H1 (cell line): ENCODE results near the gene RPL31. TPM values are rescaled to one million over a fixed set of nuclear protein-coding genes. Genes with fewer than 3 reads are reported as not detected.

ENCODE experiments used
- BRCA1 ChIP-seq: IDR thresholded peaks from 2 replicates; pipeline ENCODE4 v1.6.1; 2012; ENCODE audit warnings: low read depth, low read length, improper control_type of control experiment
- CBX8 ChIP-seq: fragments of 300-800, 300-1000 bp; sonication (generic); IDR thresholded peaks from 2 replicates; pipeline ENCODE4 v1.7.1; 2016; ENCODE audit warnings: low read depth, low read length, borderline replicate concordance
- CREB1 ChIP-seq: IDR thresholded peaks from 2 replicates; pipeline ENCODE4 v1.6.1; 2012; ENCODE audit warnings: inconsistent platforms
- GABPA ChIP-seq: IDR thresholded peaks from 2 replicates; pipeline ENCODE4 v1.6.1; 2011; ENCODE audit warnings: mild to moderate bottlenecking, low read length, moderate library complexity, borderline replicate concordance; ENCODE audit not compliant: insufficient read depth
- GTF2F1 ChIP-seq: IDR thresholded peaks from 2 replicates; pipeline ENCODE4 v1.6.1; 2012; ENCODE audit warnings: low read depth, low read length, improper control_type of control experiment, borderline replicate concordance
- KDM1A ChIP-seq: fragments of 200-600, 300-600 bp; sonication (generic); IDR thresholded peaks from 2 replicates; pipeline ENCODE4 v1.7.1; 2016; ENCODE audit warnings: mild to moderate bottlenecking, low read length, borderline replicate concordance
- KDM4A ChIP-seq: IDR thresholded peaks from one replicate; pipeline ENCODE4 v1.7.1; 2012; ENCODE audit warnings: low read depth, mild to moderate bottlenecking, moderate library complexity, low read length, inconsistent platforms; ENCODE audit not compliant: severe bottlenecking
- KDM5A ChIP-seq: fragments of 200-600 bp; IDR thresholded peaks from 2 replicates; pipeline ENCODE4 v1.7.1; 2012; ENCODE audit warnings: mild to moderate bottlenecking, low read length, inconsistent platforms, mixed read lengths
- RAD21 ChIP-seq, 2 experiments: IDR thresholded peaks in 1 of 2; conservative IDR thresholded peaks in 1 of 2; 2 replicates each; pipeline ENCODE4 v1.6.1; 2011; ENCODE audit warnings: low read depth in 2 of 2, low read length in 2 of 2, improper control_type of control experiment in 1 of 2, inconsistent platforms in 1 of 2, mild to moderate bottlenecking in 1 of 2, moderate library complexity in 1 of 2
- RXRA ChIP-seq: IDR thresholded peaks from 2 replicates; pipeline ENCODE4 v1.6.1; 2011; ENCODE audit warnings: low read depth, mild to moderate bottlenecking, low read length, moderate library complexity; ENCODE audit not compliant: insufficient read depth
- SIN3A ChIP-seq, 2 experiments: IDR thresholded peaks in 1 of 2; conservative IDR thresholded peaks in 1 of 2; 2 replicates each; pipeline ENCODE4 v1.6.1; 2011 to 2012; ENCODE audit warnings: low read length in 2 of 2, improper control_type of control experiment in 1 of 2, low read depth in 1 of 2, mild to moderate bottlenecking in 1 of 2
- SIRT6 ChIP-seq: IDR thresholded peaks from one replicate; pipeline ENCODE4 v1.7.1; 2012; ENCODE audit warnings: low read length, inconsistent platforms
- SP1 ChIP-seq: IDR thresholded peaks from 2 replicates; pipeline ENCODE4 v1.6.1; 2011; ENCODE audit warnings: low read depth, low read length
- TAF1 ChIP-seq: IDR thresholded peaks from 2 replicates; pipeline ENCODE4 v1.6.1; 2011; ENCODE audit warnings: mild to moderate bottlenecking, low read depth, low read length
- TAF7 ChIP-seq: optimal IDR thresholded peaks from 2 replicates; pipeline ENCODE3; 2011; ENCODE audit warnings: low read depth, mild to moderate bottlenecking, inconsistent platforms, low read length, moderate library complexity, borderline replicate concordance
- TCF12 ChIP-seq: IDR thresholded peaks from 2 replicates; pipeline ENCODE4 v1.6.1; 2011; ENCODE audit warnings: low read depth, mild to moderate bottlenecking, low read length
- TEAD4 ChIP-seq: IDR thresholded peaks from 2 replicates; pipeline ENCODE4 v1.6.1; 2012; ENCODE audit warnings: low read depth, low read length, inconsistent platforms, mixed read lengths
- YY1 ChIP-seq: IDR thresholded peaks from 2 replicates; pipeline ENCODE4 v1.6.1; 2011; ENCODE audit warnings: low read depth, mild to moderate bottlenecking, low read length
- polyA plus RNA-seq, 7 experiments: library from polyadenylated mRNA; depleted of rRNA in 3 of 7; stranded (reverse) in 5 of 7; unstranded in 2 of 7; fragments of >200 nt in 5 of 7; fragments of 200-250 nt in 2 of 7; gene quantifications; 1 replicate in 5 of 7; 2 replicates in 1 of 7; 4 replicates in 1 of 7; pipeline versions ENCODE4 v1.2.1 to v1.2.3, GENCODE V29; 2011 to 2013; ENCODE audit warnings: missing spikeins in 2 of 7, mixed read lengths in 2 of 7
- total RNA-seq: library from RNA; stranded (reverse); fragmentation: NEBNext Ultra II Directional; extraction: Animal tissue kit (Norgen Biotek cat#: 25700); gene quantifications from 2 replicates; pipeline ENCODE4 v1.2.1, GENCODE V29; 2021
- TF ChIP-seq, protein P1 (sequence below): IDR thresholded peaks from 2 replicates; pipeline ENCODE4 v1.6.1; 2011; ENCODE audit warnings: low read depth, mild to moderate bottlenecking, low read length; ENCODE audit not compliant: insufficient read depth
- TF ChIP-seq, protein P2 (sequence below), 3 experiments: IDR thresholded peaks; 1 replicate in 2 of 3; 2 replicates in 1 of 3; pipeline versions ENCODE4 v1.5.1 to v1.6.1; 2011; ENCODE audit warnings: low read length in 3 of 3, mild to moderate bottlenecking in 3 of 3, inconsistent platforms in 2 of 3, low read depth in 1 of 3, moderate library complexity in 1 of 3; ENCODE audit not compliant: insufficient read depth in 1 of 3; ENCODE audit errors: control extremely low read depth in 1 of 3

The RPL31 gene
- total and polyA plus RNA-seq, 2 of the 8 experiments (the other 6 are each of a cell fraction or from before 2014, with no cell fraction given): 1,463 to 1,722 TPM

DNA sequence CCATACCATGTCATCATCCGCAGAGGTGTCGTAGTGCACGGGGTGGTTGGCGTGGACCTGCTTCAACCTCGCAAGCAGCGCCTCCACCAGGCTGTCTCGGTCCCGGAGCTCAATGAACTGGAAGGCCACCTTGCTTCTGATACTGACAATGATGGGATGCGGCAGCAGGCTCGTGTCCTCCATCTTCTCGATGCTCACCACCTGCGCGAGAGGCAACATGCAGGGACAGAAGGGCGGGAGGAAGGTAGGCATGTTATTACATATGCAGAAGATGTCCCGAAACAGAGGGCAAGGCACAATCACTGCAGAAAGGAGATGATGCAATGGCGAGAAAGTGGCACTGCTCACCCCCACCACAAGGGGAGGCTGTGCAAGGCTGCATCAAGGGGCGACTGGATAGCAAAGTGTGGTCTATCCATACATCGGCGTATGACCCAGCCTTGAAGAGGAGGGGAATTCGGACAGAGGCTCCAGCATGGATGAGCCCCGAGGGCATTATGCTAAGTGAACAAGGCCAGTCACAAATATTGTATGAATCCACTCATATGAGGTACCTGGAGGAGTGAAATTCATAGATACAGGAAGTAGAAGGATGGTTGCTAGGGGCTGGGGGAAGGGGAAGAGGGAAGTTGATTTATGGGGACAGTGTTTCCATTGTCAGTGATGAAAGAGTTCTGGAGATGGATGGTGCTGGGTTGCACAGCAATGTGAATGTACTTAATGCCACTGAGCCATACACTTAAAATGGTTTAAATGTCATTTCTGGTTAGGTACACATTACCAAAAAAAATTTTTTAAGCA, 36.6 kb downstream of the RPL31 start (continued):
- TF ChIP-seq SIRT6 (no peak), TAF1 (no peak), KDM5A (no peak), KDM4A (no peak), TAF7 (no peak), BRCA1 (no peak), RXRA (no peak), CREB1 (no peak), GABPA (no peak), GTF2F1 (no peak), TEAD4 (no peak), KDM1A (0 out of 2 replicates have a peak, but pooled peaks have one; percentile 39), RAD21 (IDR thresholded peaks at IDR 0.05 in 1 of 2, conservative IDR thresholded peaks at IDR 0.05 in 1 of 2; ENCODE audit: low read depth in 2 of 2, low read length in 2 of 2) (peak; percentile 67 to 69), SIN3A (conservative IDR thresholded peaks at IDR 0.05 in 1 of 2, IDR thresholded peaks at IDR 0.05 in 1 of 2; ENCODE audit: low read depth in 1 of 2, low read length in 2 of 2) (no peak), SP1 (no peak), TCF12 (no peak), CBX8 (no peak), YY1 (0 out of 2 replicates have a peak, but pooled peaks have one; percentile 34)
- TF ChIP-seq, protein P1, sequence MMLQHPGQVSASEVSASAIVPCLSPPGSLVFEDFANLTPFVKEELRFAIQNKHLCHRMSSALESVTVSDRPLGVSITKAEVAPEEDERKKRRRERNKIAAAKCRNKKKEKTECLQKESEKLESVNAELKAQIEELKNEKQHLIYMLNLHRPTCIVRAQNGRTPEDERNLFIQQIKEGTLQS: peak; percentile 91
- TF ChIP-seq, protein P2, sequence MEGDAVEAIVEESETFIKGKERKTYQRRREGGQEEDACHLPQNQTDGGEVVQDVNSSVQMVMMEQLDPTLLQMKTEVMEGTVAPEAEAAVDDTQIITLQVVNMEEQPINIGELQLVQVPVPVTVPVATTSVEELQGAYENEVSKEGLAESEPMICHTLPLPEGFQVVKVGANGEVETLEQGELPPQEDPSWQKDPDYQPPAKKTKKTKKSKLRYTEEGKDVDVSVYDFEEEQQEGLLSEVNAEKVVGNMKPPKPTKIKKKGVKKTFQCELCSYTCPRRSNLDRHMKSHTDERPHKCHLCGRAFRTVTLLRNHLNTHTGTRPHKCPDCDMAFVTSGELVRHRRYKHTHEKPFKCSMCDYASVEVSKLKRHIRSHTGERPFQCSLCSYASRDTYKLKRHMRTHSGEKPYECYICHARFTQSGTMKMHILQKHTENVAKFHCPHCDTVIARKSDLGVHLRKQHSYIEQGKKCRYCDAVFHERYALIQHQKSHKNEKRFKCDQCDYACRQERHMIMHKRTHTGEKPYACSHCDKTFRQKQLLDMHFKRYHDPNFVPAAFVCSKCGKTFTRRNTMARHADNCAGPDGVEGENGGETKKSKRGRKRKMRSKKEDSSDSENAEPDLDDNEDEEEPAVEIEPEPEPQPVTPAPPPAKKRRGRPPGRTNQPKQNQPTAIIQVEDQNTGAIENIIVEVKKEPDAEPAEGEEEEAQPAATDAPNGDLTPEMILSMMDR (IDR thresholded peaks at IDR 0.05; ENCODE audit: control extremely low read depth in 1 of 3, insufficient read depth in 1 of 3, low read depth in 1 of 3, low read length in 3 of 3): peak; percentile 72 to 96 (median 94)
- TF ChIP-seq, all 59 proteins: peak for 9
